CD14-positive monocyte (primary cell): ENCODE measurements around the gene TMEM181. TPM values are rescaled to one million over a fixed set of nuclear protein-coding genes. Genes with fewer than 3 reads are reported as not detected.

Source experiments
- DNase-seq, 3 donors: peaks; one replicate each; pipeline ENCODE4 v3.0.0-alpha.2; 2011 to 2022
- H2AFZ ChIP-seq: 2 replicates; pipeline ENCODE4 v1.6.0; 2012; ENCODE audit warnings: mild to moderate bottlenecking, low read depth, low read length, inconsistent platforms; ENCODE audit not compliant: insufficient read depth, poor library complexity, severe bottlenecking
- H3K27ac ChIP-seq, 2 donors: 1 replicate in 1 of 2; 2 replicates in 1 of 2; pipeline ENCODE4 v1.5.1; 2012 to 2013; ENCODE audit warnings: low read length in 2 of 2, control low read depth in 1 of 2, inconsistent platforms in 1 of 2, low read depth in 1 of 2, mild to moderate bottlenecking in 1 of 2
- H3K27me3 ChIP-seq, 2 donors: one replicate each; pipeline versions ENCODE4 v1.6.0 to v1.6.1; 2011 to 2013; ENCODE audit warnings: low read length in 2 of 2; ENCODE audit not compliant: control insufficient read depth in 2 of 2, insufficient read depth in 2 of 2
- H3K36me3 ChIP-seq, 2 donors: replicated peaks in 1 of 2; 1 replicate in 1 of 2; 2 replicates in 1 of 2; pipeline versions ENCODE4 v1.5.1 to v1.6.1; 2012 to 2013; ENCODE audit warnings: low read length in 2 of 2, control low read depth in 1 of 2, inconsistent platforms in 1 of 2, mild to moderate bottlenecking in 1 of 2; ENCODE audit not compliant: insufficient read depth in 2 of 2, control insufficient read depth in 1 of 2
- H3K4me1 ChIP-seq, 2 donors: 1 replicate in 1 of 2; 2 replicates in 1 of 2; pipeline versions ENCODE4 v1.5.1 to v1.6.1; 2012 to 2013; ENCODE audit warnings: low read length in 2 of 2, control low read depth in 1 of 2, inconsistent platforms in 1 of 2, mild to moderate bottlenecking in 1 of 2, moderate library complexity in 1 of 2; ENCODE audit not compliant: insufficient read depth in 2 of 2, control insufficient read depth in 1 of 2
- H3K4me2 ChIP-seq: replicated peaks from 2 replicates; pipeline ENCODE3; 2012; ENCODE audit warnings: low read length, moderate library complexity, mild to moderate bottlenecking; ENCODE audit not compliant: poor library complexity, severe bottlenecking; ENCODE audit errors: extremely low read depth
- H3K4me3 ChIP-seq, 3 experiments: fragments of 200-600 bp in 1 of 3; sonication (generic) in 1 of 3; replicated peaks in 1 of 3; 1 replicate in 2 of 3; 2 replicates in 1 of 3; pipeline ENCODE4 v1.5.1; 2011 to 2013; ENCODE audit warnings: low read length in 3 of 3, mild to moderate bottlenecking in 3 of 3, control low read depth in 2 of 3, low read depth in 2 of 3, inconsistent platforms in 1 of 3, moderate library complexity in 1 of 3
- H3K79me2 ChIP-seq: 2 replicates; pipeline ENCODE4 v1.6.0; 2012; ENCODE audit warnings: mild to moderate bottlenecking, control low read depth, inconsistent platforms, low read length, moderate library complexity; ENCODE audit not compliant: insufficient read depth
- H3K9ac ChIP-seq: 2 replicates; pipeline ENCODE4 v1.6.0; 2017; ENCODE audit warnings: low read length, mild to moderate bottlenecking; ENCODE audit not compliant: insufficient read depth, poor library complexity, severe bottlenecking
- H3K9me3 ChIP-seq, 2 donors: replicated peaks in 1 of 2; 1 replicate in 1 of 2; 2 replicates in 1 of 2; pipeline versions ENCODE4 v1.5.1 to v1.6.1; 2012 to 2013; ENCODE audit warnings: low read length in 2 of 2, control low read depth in 1 of 2; ENCODE audit not compliant: control insufficient read depth in 1 of 2, insufficient read depth in 1 of 2
- H4K20me1 ChIP-seq: 2 replicates; pipeline ENCODE4 v1.6.0; 2012; ENCODE audit warnings: mild to moderate bottlenecking, low read length, control low read depth, moderate library complexity; ENCODE audit not compliant: insufficient read depth
- H3K27ac Mint-ChIP-seq, 7 donors: one replicate each; pipeline ENCODE4 v1.8.0; 2020; ENCODE audit warnings: mild to moderate bottlenecking in 7 of 7, mixed read lengths in 7 of 7, moderate library complexity in 6 of 7, inconsistent platforms in 2 of 7
- H3K27me3 Mint-ChIP-seq, 3 donors: one replicate each; pipeline ENCODE4 v1.8.0; 2021 to 2022; ENCODE audit warnings: low read depth in 3 of 3, mild to moderate bottlenecking in 3 of 3, mixed read lengths in 3 of 3, moderate library complexity in 3 of 3, inconsistent platforms in 1 of 3
- H3K36me3 Mint-ChIP-seq, 2 donors: one replicate each; pipeline ENCODE4 v1.8.0; 2020; ENCODE audit warnings: mixed read lengths in 2 of 2, inconsistent platforms in 1 of 2, mild to moderate bottlenecking in 1 of 2
- H3K4me1 Mint-ChIP-seq: one replicate; pipeline ENCODE4 v1.8.0; 2020; ENCODE audit warnings: mild to moderate bottlenecking, mixed read lengths
- H3K4me3 Mint-ChIP-seq, 2 donors: one replicate each; pipeline ENCODE4 v1.8.0; 2020; ENCODE audit warnings: mild to moderate bottlenecking in 2 of 2, mixed read lengths in 2 of 2, moderate library complexity in 1 of 2
- H3K9me3 Mint-ChIP-seq, 7 donors: one replicate each; pipeline ENCODE4 v1.8.0; 2020 to 2022; ENCODE audit warnings: mixed read lengths in 7 of 7, mild to moderate bottlenecking in 6 of 7, moderate library complexity in 6 of 7, inconsistent platforms in 2 of 7
- WGBS: methylation state at CpG from one replicate; pipeline ENCODE4 v1.1.5; 2013; ENCODE audit warnings: missing lambda C conversion rate; ENCODE audit not compliant: insufficient coverage; 5-methylcytosine and 5-hydroxymethylcytosine counted together
- intact Hi-C, 2 donors: fragments of 100-400 bp; cut with micrococcal nuclease; formaldehyde crosslinking; loops; one replicate each; pipeline versions ENCODE4 v1.15.0 to v1.15.1; 2023
- polyA plus RNA-seq, 3 donors: library from polyadenylated mRNA; depleted of rRNA in 1 of 3; unstranded in 2 of 3; stranded (reverse) in 1 of 3; fragments of 300-500 nt in 2 of 3; fragments of >200 nt in 1 of 3; fragmentation: Illumina TruSeq in 2 of 3; gene quantifications; 1 replicate in 2 of 3; 2 replicates in 1 of 3; pipeline ENCODE4 v1.2.3, GENCODE V29; 2012 to 2021
- TF ChIP-seq, protein P1 (sequence below): fragments of 200-600 bp; IDR thresholded peaks from one replicate; pipeline ENCODE4 v1.8.0; 2022; ENCODE audit warnings: antibody characterized with exemption, mild to moderate bottlenecking

The TMEM181 gene
- polyA plus RNA-seq, 3 donors, result 2.4 to 6.8 (median 2.6) TPM

GRCh38 chr6:158626360-158627167 is 66.7 kb downstream of the TMEM181 start:
- intact Hi-C loops, result no loop called here
- H3K4me2 ChIP-seq, result no peak overlapping the region
- peaks cover 78 to 97% of the 10 kb centered on the region in 2 donors for H3K36me3 ChIP-seq
- no peaks in the 10 kb centered on the region for H3K9me3 ChIP-seq
- Mint-ChIP-seq H3K9me3 (no peaks in the 10 kb centered on the region), H3K36me3 (peaks cover 72 to 88% of the 10 kb centered on the region in 2 donors), H3K4me3 (no peak overlapping the region), H3K27me3 (peaks cover 0 to 2% (median 0%) of the 10 kb centered on the region in 3 donors), H3K27ac (peak overlapping the region in 6 of 7 donors; percentile 7 to 65 (median 18)), H3K4me1 (peaks cover 2% of the 10 kb centered on the region)
- H3K4me3 ChIP-seq, result no peak overlapping the region
- TF ChIP-seq, protein P1, sequence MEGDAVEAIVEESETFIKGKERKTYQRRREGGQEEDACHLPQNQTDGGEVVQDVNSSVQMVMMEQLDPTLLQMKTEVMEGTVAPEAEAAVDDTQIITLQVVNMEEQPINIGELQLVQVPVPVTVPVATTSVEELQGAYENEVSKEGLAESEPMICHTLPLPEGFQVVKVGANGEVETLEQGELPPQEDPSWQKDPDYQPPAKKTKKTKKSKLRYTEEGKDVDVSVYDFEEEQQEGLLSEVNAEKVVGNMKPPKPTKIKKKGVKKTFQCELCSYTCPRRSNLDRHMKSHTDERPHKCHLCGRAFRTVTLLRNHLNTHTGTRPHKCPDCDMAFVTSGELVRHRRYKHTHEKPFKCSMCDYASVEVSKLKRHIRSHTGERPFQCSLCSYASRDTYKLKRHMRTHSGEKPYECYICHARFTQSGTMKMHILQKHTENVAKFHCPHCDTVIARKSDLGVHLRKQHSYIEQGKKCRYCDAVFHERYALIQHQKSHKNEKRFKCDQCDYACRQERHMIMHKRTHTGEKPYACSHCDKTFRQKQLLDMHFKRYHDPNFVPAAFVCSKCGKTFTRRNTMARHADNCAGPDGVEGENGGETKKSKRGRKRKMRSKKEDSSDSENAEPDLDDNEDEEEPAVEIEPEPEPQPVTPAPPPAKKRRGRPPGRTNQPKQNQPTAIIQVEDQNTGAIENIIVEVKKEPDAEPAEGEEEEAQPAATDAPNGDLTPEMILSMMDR, result no peak
- H2AFZ ChIP-seq, result no peak overlapping the region
- no peak overlapping the region for H3K9ac ChIP-seq
- no peaks in the 10 kb centered on the region for H3K79me2 ChIP-seq
- WGBS, result 94% methylated on average over 3 of the region's 6 CpGs
- peaks cover 25% of the 10 kb centered on the region for H4K20me1 ChIP-seq
- H3K27me3 ChIP-seq, result no peaks in the 10 kb centered on the region
- no peaks in the 10 kb centered on the region for H3K4me1 ChIP-seq
- no peak for DNase-seq
- H3K27ac ChIP-seq, result peak overlapping the region in 1 of 2 donors; percentile 1

GRCh38 chr6:158627168-158627939 is 67.5 kb downstream of the TMEM181 start:
- TF ChIP-seq, protein P1, result no peak
- no peak for DNase-seq
- Histone ChIP-seq H3K27me3 (no peaks in the 10 kb centered on the region), H4K20me1 (peaks cover 31% of the 10 kb centered on the region), H3K4me2 (no peak overlapping the region), H3K4me1 (peaks cover 1 to 7% of the 10 kb centered on the region in 2 donors), H3K4me3 (no peak overlapping the region), H3K79me2 (no peaks in the 10 kb centered on the region), H3K36me3 (peaks cover 70 to 92% of the 10 kb centered on the region in 2 donors), H2AFZ (no peak overlapping the region), H3K9me3 (no peaks in the 10 kb centered on the region), H3K9ac (no peak overlapping the region), H3K27ac (peak overlapping the region in 1 of 2 donors; percentile 0)
- Mint-ChIP-seq H3K36me3 (peaks cover 75 to 89% of the 10 kb centered on the region in 2 donors), H3K4me1 (peaks cover 10% of the 10 kb centered on the region), H3K27me3 (peaks cover 0 to 2% (median 0%) of the 10 kb centered on the region in 3 donors), H3K27ac (peak overlapping the region in 4 of 7 donors; percentile 20 to 65 (median 48)), H3K9me3 (no peaks in the 10 kb centered on the region), H3K4me3 (no peak overlapping the region)
- intact Hi-C loops, result no loop called here
- WGBS, result 98% methylated on average over 14 of the region's 20 CpGs
